Activated CD4-positive, CD25-positive, alpha-beta regulatory T cell treated with anti-CD3 and anti-CD28 coated beads, Interleukin-2, amount 50 U/mL, for 16 hours (primary cell): ENCODE results near the gene EHMT1.
"Not testable (repeated sequence)": the region's sequence is repeated elsewhere in the genome, so short reads cannot be mapped to it uniquely, and the experiment has no call there.

Experiments used
- DNase-seq: peaks from one replicate; pipeline ENCODE4 v3.0.0-alpha.2; 2020; ENCODE audit warnings: low read depth, low spot score

The EHMT1 gene

DNA sequence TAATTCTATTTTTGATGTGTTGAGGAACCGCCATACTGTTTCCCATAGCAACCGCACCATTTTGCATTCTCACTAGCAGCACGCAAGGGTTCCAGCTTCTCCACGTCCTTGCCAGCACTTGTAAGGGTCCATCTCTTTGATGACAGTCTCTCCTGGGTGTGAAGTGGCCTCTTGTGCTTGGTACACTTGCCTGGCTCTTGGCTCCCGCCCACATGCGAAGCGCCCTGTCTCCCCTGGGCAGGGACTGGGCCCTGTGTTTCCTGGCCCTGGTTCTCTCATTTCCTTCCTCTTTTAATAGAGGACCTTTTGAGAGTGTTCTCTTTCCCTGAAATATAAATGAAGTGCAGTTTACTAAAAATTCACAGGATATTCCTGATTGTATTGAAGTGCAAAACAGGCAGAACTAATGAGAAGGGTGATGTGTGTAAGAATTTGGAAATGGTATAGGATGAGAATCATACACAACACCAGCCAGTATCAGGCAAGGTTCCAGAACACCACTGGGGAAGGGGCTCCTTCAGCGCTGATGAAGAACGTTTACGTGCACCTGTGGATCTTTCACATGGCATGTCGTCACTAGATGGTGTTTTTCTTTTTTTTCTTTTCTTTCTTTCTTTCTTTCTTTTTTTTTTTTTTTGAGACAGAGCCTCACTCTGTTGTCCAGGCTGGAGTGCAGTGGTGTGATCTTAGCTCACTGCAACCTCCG lies 73.0 kb downstream of the EHMT1 start:
- no peak for DNase-seq

DNA sequence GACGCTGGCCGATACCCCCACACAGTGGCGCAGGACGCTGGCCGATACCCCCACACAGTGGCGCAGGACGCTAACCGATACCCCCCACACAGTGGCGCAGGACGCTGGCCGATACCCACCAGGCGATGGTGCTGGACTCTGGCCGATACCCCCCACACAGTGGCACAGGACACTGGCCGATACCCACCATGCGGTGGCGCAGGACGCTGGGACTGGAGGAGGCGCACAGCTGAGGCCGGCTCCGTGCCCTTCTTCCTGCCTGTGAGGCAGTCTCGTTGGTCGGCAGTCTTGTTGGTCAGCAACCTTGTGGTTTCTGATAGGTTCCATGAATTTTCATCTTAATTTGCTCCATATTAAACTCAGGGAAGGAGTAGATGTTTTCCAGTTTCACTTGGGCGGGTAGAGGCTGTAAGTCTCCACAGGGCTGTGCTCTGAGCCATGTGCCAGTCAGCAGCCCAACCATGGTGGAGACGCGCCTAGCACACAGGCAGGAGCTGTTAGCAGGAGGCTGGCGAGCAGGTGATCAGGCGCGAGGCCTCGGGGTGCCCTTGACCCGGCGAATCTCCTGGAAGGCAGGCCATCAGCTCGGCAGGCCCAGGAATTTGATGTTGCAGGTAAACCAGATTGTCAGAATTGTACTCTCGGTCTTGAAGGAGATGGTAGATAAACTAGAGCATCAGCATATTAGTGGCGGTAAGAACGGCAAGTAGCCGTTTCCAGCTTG lies 75.6 kb downstream of the EHMT1 start:
- no peak for DNase-seq

DNA sequence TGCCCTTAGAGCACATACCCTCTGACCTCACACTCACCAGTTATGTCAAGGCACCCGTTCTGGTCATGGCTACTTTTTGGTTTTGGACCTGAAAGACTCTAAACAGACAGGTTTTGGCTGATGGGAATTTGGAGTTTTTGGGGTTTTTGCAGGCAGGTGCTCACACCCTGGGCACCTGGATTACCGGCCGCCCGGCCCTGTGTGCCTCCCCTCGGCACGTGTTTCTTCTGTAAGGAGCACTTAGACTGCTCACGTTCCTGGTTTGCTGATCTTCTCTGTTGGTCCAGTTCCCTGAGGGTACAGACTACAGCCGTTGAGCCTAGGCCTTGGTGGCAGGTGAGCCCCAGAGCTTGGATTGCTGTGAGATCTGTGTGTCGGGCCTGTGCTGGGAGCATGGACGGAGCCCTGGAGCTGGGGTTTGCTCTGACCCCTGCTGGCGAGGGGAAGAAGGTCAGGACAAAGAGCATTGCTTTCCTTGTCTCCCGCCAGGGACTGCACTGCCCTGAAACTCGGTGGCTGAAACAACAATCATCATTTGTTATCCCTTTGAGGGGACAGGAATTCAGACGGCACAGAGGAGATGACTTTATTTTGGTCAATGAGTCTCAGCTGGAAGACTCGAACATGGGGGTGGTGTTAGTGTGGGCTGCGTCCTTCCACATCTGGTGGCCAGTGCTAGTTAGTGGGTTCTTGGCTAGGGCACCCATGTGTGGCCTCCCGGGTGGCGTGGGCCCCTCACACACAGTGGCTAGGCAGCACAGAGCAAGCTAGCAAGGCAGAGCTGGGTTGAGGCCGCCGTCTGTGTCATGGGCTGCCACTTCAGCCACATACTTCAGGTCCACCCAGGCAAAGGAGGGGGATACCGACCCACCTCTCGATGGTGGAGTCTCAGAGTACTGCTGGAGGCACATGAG lies 76.4 kb downstream of the EHMT1 start:
- DNase-seq, result no peak

DNA sequence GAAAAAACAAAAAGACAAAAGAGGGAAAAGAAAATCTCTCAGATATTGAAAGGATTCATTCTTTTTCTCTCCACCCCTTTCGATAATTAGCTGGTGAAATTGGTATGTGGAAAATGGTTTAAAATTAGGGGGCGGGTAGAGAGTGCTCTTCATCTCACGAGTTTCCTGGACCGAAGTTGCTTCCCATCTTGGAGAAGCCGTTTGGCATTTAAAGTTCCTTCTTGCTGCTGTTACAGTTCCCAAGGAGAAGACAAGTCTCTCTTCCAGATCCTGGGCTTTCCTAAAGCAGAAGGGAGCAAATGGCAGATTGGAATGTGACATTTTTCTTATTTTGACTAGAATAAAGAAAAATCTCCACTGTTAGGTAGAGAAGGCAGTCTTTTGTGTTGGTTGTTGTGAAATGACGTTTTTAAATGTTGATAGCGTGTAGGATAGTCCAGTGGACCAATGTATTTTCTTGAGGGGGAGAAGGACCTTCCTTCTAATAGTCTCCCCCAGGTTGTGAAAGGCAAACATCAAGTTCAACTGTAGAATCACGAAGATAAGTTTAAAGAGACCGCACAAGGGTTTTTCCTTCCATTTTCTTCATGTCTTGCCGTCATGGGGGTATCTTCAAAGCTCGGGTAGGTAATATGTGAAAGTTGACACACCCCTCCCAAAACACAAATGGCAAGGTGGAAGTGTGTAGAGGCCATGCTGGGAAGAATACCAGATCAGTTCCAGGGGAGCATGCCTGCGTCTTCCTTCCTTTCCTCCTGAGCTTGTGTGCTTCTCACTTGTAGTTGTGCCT lies 77.5 kb downstream of the EHMT1 start:
- DNase-seq, result no peak

DNA sequence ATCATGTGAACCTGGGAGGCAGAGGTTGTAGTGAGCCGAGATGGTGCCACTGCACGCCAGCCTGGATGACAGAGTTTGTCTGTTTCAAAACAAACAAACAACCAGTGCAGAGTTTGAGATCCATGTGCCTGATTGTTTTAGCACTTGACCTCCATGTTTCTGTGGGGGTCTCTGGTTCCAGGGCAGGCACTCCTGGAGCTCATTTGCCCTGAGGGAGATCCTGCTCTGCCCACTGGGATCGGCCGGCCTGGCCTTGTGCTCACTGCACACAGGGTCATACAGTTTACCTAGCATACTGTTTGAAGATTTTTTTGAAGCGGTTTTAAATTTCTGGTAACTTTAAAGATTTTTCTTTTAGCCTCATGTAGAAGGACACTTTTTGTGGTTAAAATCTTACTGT lies 78.4 kb downstream of the EHMT1 start:
- no peak for DNase-seq

DNA sequence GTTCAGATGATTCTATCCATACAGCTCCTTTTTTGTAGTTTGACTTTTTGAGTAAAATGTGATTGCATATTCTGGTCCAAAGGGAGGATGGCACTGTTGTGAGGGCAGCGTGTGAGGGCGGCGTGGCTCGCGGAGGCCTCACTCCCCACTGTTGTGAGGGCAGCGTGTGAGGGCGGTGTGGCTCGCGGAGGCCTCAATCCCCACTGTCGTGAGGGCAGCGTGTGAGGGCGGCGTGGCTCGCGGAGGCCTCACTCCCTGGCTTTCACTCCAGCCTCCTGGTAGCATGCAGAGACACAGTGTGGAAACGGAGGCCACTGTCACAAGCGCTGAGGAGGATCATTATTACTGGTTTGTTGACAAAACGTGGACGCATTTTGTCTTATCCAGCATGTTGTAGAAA lies 79.0 kb downstream of the EHMT1 start:
- DNase-seq, result no peak

DNA sequence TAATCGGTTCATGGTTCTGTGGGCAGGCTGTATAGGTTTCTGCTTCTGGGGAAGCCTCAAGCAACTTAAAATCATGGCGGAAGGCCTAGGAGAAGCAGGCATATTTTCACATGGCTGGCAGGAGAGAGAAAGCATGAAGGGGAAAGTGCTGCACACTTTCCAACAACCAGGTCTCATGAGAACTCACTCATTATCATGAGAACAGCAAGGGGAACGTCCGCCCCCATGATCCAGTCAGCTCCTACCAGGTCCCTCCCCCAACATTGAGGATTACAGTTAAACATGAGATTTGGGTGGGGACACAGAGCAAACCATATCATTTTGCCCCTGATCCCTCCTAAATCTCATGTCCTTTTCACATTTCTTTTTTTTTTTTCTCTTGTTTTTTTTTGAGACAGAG lies 82.1 kb downstream of the EHMT1 start:
- no peak for DNase-seq

DNA sequence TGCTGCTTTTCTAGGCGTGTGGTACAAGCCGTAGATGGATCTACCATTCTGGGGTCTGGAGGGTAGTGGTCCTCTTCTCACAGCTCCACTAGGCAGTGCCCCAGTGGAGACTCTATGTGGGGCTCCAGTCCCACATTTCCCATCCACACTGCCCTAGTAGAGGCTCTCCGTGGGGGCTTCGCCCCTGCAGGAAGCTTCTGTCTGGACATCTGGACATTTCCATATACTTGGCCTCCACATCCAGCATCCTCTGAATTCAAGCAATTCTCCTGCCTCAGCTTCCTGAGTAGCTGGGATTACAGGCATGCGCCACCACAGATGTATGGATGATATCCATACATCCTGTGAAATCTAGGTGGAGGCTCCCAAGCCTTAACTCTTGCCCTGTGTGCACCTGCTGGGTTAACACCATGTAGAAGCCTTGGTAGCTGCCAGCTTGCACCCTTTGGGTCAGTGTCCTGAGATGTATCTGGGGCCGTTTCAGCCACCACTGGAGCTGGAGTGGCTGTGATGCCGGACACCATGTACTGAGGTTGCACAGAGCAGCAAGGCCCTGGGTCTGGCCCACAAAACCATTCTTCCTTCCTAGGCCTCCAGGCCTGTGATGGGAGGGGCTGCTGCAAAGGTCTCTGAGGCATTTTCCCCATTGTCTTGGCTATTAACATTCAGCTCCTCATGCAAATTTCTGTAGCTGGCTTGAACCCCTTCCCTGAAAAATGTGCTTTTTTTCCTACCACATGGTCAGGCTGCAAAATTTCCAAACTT lies 84.0 kb downstream of the EHMT1 start:
- DNase-seq, result no peak

DNA sequence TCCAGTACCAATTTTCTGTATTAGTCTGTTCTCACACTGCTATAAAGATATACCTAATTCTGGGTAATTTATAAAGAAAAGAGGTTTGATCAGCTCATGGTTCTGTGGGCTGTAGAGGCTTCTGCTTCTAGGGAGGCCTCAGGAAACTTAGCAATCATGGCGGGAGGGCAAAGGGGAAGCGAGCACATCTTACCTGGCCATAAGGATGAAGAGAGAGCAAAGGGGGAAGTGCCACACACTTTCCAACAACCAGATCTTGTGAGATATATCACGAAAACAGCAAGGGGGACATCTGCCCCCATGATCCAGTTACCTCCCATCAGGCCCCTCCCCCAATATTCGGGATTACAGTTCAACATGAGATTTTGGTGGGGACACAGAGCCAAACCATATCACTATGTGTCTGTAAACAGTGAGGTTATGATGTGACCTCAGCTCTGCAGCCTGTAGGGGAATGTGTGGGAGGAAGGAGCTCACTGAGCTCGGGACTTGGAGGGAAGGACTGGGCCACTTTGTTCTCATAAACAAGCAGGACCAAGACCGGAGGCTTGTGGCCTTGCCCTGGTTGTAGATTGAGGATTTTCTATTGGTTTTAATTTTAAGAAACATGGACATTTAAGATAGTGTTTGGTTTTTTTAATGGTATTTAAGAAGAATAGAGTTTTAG lies 85.2 kb downstream of the EHMT1 start:
- DNase-seq, result no peak

DNA sequence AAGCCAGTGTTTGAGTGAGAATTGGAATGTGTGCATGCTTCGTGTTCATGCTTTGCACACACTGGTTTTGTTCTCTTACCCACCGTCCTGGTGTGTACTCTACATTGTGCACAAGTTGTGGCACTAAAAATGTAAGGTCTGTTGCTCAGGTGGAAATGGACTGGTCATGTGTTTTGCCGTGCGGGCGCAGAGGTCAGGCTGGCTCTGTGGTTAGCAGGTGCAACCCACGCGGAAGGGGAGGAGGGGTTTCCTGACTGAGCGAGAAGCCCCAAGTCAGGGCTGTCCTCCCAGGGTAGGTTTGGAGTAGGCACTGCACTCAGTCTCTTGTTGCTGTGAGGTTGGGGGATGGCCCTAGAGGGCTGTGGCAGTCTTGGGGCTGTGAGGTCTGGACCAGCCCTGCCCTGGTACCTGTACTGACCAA lies 86.6 kb downstream of the EHMT1 start:
- DNase-seq, result no peak

DNA sequence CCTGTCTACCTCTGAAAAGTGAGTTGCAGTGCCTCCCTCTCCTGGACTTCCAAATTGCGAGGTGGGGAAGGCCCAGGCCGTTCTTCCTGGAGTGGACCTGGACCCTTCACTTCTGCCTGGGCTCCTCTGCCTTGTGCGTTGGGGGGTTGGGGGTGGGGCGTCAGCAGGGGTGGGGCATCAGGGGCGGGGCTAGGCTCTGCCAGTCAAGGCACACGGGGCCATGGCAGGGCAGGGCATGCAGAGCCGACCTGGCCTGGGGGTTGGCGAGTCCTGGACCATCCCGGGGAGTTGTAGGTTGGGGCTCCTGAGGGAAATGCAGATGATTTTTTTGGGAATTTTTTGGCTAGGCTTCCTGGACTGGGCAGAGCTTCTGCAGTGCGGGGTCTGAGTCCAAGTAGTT lies 87.1 kb downstream of the EHMT1 start:
- DNase-seq, result no peak

DNA sequence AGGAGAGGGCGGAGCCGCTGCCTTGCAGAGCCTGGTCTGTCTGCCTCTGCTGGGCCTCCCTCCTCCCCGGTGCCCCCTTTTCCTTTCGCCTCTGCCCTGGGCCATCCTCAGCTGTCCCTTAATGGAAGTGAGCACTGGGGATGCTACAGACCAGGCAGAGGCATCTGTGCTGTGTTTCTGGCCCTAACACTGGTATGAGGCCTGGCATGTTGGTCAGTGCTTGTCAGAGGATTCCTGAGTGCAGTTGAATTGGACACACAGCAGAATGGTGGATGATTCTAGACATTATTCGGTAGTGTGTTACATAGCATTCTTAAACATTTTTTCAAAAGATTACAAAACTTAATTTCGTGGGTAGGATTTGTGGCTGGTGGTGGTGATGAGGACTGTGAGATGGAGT lies 88.6 kb downstream of the EHMT1 start:
- no peak for DNase-seq

DNA sequence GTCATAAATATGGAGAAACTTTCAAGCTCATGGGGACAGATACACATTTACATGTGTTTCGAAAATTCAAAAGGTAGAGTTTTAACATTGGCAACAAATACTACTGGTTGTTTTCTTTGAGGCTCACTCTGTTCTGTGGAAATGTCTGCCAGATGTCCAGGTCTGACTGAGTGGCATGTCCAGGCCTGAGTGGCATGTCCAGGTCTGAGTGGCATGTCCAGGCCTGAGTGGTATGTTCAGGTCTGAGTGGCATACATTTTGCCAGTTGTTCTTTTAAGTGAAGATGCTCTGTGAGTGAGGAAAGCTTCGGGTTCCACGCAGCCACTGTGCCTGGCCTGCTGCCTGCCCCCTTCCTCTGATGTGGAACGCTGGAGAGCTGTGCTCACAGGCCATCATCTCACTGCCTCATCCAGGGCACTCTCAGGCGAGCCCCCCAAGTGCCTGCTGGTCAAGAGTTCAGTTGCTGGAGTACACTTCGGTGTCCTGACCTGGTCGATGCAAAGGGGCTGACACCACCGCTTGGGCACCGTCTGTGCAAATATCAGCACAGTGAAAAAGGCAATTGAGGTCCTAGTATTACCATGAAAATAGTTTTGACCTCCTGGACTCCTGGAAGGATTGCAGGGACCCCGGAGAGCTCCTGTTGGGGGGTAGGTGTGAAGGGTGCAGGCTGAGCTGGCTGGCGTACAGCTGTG lies 89.9 kb downstream of the EHMT1 start:
- no peak for DNase-seq

DNA sequence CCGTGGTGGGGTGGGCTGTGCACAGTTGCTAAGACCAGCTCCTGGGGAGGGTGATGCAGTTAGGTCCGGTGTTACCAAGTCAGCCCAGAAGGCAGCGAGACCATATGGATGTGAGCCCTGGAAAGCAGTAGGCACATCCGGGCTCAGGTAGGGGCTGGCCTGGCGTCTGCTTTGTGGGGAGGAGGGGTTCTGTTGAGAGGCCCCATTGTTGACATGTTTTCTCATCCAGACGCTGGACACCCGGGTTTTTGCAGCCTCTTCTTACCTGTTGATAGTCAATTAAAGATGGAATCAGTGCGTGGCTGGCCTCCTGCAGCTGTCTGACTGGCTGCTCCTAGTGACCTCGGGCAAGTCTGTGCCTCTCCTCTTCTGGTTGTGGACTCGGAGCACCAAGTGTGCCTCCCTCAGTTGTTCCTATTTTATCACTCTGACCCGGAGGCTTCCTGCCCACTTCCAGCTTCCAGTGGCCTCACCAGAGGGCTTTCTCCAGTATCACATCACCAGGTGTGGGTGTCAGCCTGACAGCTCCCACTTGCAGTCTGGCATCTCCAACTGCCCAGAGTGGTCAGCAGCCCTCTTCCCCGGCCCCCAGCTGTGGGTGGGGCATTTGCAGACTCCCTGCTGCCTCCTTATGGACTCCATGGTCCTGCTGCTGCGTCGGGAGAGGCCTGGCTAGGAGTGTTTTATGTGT lies 90.8 kb downstream of the EHMT1 start:
- DNase-seq, result no peak

DNA sequence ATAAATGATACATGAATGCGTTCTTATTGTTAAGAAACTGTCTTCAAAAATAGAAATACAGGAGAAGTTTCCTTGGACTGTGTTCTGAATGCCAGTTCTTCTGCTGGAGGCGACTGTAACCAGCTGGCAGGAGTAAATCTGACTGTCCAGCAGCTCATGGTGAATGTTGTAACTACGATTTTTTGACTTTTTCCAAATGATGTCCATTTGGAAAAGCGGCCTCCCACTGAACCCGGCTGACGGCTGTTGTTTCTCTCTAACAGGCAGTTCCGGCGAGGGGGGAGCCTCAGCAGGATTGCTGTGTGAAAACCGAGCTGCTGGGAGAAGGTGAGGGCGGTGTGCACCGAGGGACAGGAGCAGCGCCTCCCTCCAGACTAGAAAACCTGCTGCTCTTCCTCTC lies 91.9 kb downstream of the EHMT1 start:
- DNase-seq, result no peak

DNA sequence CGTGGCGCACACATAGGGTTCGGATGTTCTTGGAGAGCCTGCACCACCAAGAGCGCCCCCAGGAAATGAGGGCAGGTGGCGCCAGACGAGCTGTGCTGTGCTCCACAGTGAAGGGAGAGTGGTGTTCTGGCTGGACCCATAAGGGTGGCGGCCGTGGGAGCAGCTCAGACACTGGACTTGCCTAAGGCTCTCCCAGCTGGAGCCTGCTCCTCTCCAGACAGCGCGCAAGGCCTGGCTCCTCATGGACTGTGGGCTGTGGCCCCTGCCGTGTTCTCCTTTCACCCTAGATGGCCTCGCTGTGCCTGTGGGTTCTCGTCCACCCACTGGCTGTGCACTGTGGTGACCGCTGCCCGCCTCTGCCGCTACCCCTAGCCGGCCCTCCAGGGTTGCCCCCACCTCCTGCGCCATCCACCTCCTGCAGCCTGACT lies 92.9 kb downstream of the EHMT1 start:
- DNase-seq, result no peak

DNA sequence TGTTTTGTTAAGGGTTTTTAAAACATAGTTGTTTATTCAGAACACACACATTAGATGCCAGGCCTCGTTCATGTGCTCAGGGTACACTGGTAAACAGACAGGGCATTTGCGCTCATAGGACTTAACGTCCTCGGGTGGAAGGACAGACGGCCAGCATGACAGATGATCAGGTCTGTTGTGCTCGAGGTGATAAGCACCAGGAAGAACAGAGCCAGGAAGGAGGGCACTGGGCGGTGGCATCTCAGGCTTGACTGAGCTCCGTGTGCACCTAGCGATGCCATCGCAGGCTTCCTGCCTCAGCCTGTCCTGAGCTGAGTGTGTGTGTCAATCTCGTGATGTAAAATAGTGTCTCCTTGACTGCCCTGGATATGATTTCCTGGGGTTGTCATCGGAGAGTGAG lies 96.5 kb downstream of the EHMT1 start:
- DNase-seq, result no peak

DNA sequence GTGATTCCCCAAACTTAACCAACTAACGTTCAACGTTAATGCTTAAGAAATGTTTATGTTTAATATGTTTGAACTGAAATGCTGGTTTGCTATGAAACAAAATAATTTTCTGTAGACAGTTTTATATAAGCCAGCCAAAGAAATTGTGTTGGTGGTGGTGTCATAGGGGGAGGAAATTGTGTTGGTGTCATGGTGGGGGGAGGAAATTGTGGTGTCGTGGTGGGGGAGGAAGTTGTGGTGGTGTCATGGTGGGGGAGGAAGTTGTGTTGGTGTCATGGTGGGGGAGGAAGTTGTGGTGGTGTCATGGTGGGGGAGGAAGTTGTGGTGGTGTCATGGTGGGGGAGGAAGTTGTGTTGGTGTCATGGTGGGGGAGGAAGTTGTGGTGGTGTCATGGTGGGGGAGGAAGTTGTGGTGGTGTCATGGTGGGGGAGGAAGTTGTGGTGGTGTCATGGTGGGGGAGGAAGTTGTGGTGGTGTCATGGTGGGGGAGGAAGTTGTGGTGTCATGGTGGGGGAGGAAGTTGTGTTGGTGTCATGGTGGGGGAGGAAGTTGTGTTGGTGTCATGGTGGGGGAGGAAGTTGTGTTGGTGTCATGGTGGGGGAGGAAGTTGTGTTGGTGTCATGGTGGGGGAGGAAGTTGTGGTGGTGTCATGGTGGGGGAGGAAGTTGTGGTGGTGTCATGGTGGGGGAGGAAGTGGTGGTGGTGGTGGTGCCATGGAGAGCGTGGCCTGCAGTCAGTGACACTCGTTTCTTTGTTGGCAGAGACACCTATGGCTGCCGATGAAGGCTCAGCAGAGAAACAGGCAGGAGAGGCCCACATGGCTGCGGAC lies 97.3 kb downstream of the EHMT1 start:
- DNase-seq, result not testable (repeated sequence)
